ENCODE data around the gene VPS26B.
"Not testable (repeated sequence)": the region's sequence is repeated elsewhere in the genome, so short reads cannot be mapped to it uniquely, and the experiment has no call there.

VPS26B gene

DNA sequence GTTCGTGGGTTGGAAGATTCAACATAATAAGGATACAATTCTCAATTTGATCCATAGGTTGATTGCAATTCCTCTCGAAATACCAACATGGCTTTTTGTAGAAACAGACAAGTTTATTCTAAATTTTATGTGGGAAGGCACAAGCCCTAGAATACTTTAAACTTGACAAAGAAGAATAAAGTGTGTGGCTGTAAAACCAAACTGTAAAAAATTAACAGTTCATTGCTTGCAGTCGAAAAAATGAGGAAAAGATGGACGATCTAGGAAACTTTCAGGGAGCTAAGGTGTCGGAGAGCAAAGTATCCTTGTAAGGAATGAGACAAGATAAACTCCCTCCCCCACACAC, 50.7 kb downstream of the VPS26B start:
- peak overlapping the region; percentile 97 for H3K4me3 ChIP-seq (ENCODE audit: low read length)
- no peak for DNase-seq (ENCODE audit: low read depth, low spot score)

DNA sequence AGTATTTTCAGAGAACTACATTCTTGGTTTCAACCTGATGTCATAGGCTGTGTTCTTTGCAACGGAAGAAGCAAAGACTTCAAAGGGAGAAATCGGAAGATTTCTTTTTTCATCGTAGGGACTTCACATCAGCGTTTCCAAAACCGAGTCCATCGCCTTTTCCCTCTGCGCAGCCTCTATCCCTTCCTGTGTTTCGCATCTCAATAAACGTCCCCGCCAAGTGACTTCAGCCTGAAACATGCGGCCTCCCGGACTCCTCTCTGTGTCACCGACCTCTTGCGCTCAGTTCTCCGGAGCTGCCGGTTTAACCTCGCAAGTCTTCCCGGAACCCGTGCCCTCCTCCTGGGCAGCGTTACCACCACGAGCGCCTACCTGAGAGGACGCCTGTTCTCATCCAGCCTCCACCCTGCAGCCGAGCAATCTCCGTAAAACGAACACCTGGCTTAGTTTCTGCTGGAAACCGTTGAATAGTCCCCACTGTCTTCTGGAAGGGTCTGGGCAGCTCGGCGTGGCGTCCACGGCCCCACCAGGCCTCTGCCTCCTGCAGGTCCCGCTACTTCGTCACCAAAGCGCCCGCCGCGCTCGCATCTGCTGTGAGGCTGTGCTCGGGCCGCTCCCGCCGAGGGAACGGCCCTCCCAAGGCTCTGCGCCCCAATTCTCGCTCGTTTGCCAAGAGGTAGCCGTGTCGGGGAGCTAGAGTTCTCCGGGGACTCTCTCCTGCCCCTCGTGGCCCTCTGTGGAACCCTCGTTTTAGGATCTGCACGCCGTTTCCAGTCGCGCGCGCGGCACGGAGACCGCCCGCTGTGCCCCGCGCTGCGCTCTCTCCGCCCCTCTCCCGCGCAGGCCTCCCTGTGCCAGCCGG, 51.3 kb downstream of the VPS26B start, which contains the start of gene GLB1L3:
Gene GLB1L3, plus strand, starts transcription at position 846 of the 862 bp plus-strand sequence. CDS start 362 bp downstream, outside the sequence.
- peak; percentile 86 for DNase-seq (ENCODE audit: low read depth, low spot score)
- H3K4me3 ChIP-seq (ENCODE audit: low read length), result peak within 1 kb of the TSS; percentile 97

DNA sequence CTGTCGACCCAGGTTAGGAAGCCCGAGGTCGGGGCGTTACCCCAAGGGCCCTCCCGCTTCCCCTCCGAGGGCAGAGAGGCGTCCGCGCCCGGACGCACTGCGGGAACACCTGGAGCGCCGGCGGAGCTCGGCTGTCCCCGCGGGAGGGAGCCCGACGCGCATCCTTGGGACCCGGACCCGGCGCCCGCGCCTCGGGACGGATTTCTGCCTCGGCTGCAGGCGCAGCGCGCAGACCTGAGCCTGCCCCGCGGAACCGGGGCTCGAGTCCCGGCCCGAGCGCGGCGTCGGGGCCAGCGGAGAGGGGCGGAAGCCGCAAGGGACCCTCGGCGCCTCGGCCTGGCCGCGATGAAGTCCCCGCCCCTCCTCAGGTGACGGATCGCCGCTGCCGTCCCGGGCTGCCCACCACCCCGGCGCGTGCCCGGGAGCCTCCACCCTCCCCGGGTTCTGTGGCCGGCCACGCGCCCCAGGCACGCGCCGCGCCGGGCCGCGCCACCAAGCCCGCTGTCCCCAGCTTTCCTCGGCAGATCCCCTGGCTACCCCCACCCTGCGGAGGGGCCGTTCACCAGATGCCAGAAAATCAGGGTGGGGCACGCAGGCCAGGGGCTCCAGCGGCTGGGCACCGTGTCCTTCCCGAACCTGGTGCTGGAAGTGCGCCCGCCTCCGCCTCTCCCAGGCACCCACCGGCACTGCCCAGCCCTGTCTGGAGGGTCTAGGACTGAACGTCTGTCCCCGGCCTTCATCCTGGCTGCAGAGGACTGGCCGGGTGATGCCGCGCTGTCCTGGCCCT, 52.1 kb downstream of the VPS26B start:
- peak overlapping the region; percentile 97 for H3K4me3 ChIP-seq (ENCODE audit: low read length)
- DNase-seq (ENCODE audit: low read depth, low spot score), result no peak

DNA sequence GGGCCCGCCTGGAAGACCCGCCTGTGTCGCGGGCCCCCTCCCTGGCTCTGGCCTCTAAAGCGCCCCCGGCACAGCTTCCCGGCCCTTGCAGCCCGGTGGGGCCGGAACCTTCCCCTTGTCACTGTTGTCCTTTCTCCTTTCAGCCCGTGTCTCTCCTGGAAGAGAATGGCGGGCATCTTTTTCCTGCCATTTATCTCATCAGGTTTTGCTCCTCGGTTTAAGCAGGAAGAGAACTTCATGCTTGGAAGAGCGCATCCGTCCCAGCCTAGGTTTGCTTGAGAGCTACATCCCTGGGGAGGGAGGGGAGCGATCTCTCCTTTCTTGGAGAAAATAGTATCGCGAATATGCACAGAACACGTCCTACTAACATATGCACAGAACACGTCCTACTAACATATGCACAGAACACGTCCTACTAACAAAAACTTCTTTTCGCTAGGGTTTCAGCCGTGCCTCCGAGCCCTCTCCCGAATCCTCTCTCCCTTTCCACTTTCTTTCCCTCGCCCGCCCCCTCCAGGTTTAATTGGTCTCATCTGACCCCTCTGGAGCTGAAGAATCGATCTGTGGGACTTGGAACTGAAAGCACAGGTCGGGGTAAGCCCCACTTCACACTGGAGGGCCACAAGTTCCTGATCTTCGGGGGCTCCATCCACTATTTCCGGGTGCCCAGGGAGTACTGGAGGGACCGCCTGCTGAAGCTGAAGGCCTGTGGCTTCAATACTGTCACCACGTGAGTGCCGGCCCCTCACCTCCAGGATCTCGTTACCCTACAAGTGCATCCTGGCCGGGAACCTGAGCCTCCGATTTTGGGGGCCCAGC, 52.9 kb downstream of the VPS26B start:
- no peak for DNase-seq (ENCODE audit: low read depth, low spot score)
- H3K4me3 ChIP-seq (ENCODE audit: low read length), result peak overlapping the region; percentile 97

DNA sequence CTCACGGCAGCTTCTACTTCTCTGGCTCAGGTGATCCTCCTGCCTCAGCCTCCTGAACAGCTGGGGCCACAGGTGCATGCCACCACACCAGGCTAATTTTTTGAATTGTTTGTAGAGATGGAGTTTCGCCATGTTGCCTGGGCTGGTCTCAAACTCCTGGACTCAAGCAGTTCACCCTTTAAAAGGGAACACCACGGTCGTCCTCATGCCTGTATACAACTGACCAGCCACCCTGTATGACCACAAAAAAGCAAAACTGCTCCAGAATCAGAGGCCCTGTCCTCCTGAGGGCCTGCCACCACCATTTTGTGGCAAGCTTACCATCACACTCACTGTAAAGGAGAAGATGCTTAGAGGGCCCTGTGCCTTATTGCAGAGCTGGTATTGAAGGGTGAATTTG, 53.9 kb downstream of the VPS26B start:
- H3K4me3 ChIP-seq (ENCODE audit: low read length), result no peak overlapping the region
- no peak for DNase-seq (ENCODE audit: low read depth, low spot score)

DNA sequence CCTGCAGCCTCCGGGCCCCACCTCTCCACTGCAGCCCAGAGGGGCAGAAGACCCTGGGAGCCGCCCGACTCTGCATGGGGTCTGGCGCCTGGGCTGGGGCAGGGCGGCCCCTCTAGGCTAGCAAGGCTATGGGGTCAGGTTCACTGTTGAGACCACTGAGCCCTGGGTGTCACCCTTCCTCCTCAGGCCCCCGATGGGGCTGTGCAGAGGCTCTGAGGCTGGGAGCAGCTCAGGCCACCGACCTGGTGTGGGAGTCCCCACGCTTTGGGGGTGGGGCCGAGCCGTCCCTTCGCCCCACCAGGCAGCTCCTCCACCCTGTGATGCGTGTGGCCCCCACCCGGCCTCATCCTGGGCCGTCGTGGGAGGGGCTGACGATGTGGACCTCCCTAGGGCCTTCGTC, 57.2 kb downstream of the VPS26B start:
- not testable (repeated sequence) for DNase-seq (ENCODE audit: low read depth, low spot score); H3K4me3 ChIP-seq (ENCODE audit: low read length)

DNA sequence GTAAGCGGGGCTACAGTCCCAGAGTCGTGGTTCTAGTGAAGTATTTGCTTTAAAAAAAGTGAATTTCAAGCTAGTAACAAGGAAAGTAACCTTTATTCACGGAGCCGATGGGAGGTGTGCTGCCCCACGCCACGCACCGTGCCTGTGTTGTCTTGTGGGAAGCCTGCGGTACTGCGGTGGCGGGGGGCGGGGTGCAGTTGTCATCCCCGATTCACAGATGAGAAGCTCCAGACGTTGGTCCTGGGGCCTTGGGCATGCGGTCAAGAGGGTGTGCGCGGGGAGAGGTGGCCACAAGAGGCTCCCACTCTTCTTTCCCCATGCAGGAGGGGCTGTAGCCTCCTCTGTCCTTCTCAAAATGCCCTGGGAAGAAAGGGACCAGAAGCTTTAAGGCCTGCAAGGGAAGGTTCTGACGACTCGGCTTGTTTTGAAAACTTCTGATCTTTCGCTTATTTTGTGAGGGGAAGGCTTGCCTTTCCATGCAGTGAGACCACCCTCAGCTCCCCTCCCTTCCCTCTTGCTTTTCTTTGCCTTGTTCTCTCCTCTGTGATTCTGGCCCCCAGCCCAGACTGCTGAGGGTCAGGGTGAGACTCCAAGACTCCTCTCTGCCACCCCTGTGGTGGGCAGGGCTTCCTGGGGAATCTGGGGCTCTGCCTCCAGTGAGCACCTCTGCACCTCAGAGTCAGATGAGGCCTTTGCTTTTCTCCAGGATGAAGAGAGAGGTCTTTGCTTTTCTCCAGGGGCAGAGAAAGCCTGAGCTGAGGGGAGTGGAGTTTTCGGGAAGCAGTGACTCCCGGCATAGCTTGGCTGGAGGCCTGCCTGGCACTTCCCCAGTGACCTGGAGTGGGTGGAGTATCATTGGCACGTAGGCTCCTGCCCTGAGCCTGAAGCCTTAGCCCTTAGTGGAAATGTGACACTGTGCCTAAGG, 57.9 kb downstream of the VPS26B start:
- no peak for DNase-seq (ENCODE audit: low read depth, low spot score)
- H3K4me3 ChIP-seq (ENCODE audit: low read length), result no peak overlapping the region

DNA sequence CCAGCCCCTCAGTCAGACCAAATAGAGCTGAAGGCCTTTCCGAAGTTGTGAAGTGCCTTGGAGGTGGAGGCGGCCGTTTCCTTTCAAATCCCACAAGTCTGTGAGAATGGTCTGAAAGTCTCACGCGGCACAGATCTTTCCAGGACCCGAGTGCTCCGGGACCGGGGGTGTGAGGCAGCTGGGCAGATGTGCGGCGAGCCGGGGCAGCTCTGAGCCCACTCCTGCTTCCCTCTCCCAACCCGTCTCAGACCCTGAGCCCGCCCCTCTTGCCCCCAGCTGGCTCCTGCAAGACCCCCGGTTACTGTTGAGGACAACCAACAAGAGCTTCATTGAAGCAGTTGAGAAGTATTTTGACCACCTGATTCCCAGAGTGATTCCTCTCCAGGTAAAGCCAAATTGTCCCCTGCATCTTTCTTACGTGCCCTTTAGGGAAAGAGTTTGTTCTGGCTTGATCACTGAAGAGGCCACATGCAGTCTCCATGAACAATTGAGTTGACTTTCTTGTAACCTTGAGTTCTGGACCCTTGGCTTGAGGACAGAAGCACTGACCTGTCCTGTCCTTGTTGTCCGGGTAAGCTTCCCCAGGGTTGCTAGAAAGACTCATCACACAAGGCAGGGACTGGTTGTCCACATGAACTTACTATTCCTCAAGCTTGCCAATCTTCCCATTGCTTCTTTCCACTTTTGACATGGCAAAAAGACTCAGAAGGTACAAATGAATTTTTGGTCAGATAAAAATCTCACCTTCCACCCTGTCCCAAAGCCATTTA, 59.2 kb downstream of the VPS26B start:
- no peak overlapping the region for H3K4me3 ChIP-seq (ENCODE audit: low read length)
- DNase-seq (ENCODE audit: low read depth, low spot score), result no peak

DNA sequence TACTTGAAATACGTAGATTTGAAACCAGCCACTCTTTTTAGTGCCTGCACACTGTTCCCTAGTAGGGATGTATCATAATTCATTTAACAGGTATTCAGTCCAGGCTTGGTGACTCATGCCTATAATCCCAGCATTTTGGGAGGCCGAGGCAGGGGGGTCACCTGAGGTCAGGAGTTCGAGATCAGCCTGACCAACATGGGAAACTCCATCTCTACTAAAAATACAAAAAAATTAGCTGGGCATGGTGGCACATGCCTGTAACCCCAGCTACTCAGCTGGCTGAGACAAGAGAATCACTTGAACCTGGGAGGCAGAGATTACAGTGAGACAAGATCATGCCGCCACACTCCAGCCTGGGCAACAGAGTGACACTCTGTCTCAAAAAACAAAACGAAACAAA, 59.9 kb downstream of the VPS26B start:
- not testable (repeated sequence) for H3K4me3 ChIP-seq (ENCODE audit: low read length); DNase-seq (ENCODE audit: low read depth, low spot score)

DNA sequence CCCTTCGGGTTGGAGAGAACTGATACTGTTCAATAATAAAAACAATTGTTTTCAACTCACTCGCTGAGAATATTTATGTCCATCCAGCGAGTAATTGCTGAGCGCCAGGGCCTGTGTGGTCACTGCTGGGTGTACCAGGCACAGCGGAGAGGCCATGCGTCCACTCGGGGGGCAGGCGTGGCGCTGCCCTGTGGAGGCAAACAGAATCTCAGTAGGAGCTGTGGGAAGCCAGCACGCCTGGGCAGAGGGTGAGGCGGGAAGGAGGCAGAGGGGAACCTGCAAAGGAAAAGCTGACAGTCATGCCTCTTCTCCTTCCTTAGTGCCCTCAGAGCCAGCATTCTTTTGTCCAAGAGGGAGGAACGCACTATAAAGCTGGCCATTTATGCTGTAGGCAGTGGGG, 63.1 kb downstream of the VPS26B start:
- no peak for DNase-seq (ENCODE audit: low read depth, low spot score)
- H3K4me3 ChIP-seq (ENCODE audit: low read length), result no peak overlapping the region

DNA sequence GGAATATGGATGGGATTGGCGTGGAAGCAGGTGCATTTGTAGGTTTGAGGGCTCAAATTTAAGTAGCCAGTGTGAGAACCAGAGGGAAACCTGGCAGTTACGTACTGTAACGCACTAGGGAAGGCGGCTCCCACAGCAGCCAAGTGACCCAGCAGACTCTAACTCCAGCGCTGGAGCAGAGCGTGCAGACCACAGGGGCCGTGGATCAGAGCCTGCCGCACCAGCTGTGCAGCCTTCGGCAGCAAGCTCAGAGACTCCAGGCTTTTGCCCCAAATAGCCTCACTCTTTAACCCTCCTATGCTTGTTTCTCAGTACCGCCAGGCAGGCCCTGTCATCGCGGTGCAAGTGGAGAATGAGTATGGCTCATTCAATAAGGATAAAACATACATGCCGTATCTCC, 64.0 kb downstream of the VPS26B start:
- H3K4me3 ChIP-seq (ENCODE audit: low read length), result no peak overlapping the region
- no peak for DNase-seq (ENCODE audit: low read depth, low spot score)

DNA sequence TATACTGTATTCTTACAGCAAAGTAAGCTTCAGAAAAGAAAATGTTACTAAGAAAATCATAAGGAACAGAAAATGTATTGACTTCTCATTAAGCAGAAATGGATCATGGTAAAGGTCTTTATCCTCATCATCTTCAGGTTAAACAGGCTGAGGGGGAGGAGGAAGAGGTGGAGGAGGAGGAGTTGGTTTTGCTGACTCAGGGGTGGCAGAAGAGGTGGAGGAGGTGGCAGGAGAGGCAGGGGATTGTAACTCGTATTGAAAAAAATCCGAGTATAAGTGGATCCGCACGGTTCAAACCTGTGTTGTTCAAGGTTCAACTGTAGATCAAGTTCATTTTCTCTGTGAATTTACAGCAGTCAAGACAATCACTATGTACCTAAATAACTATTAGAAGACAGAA, 64.7 kb downstream of the VPS26B start:
- no peak for DNase-seq (ENCODE audit: low read depth, low spot score)
- no peak overlapping the region for H3K4me3 ChIP-seq (ENCODE audit: low read length)

DNA sequence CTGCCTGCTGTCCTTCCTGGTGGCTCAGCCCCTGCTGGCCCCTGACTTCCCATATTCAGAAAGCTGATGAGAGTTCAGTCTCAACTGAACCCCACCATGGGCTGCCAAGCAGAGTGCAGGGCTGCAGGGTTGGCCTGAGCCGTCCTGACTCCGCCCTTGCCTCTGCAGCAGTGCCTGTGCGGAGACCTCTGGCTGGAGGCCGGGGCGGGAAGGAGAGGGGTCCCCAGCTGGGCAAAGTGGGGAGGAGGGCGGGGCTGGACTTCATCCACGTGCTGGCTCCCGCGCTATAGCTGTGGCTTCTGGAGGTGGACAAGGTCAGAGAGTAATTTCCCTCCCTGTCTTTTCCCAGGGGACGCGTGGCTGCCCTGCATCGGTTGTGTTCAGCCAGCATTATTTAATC, 65.3 kb downstream of the VPS26B start:
- no peak overlapping the region for H3K4me3 ChIP-seq (ENCODE audit: low read length)
- no peak for DNase-seq (ENCODE audit: low read depth, low spot score)

DNA sequence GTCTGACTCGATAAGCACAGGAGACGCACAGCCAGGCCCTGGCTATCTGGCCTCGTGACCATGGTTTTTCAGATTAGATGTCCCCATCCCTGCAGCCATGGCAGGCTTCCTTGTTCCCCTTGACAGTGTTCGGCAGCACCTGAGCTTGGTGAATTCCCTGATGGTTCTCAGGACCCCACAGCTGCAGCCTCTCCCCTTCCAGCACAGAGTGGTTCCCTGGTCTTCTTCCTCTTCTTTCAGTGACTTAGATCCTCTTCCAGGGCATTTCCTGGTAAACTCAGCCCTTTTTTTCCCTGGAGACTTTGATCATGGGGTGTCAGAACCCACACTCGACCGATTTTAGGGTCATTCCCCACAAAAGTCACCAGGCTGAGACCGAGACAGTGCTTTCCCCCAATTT, 66.2 kb downstream of the VPS26B start:
- no peak for DNase-seq (ENCODE audit: low read depth, low spot score)

DNA sequence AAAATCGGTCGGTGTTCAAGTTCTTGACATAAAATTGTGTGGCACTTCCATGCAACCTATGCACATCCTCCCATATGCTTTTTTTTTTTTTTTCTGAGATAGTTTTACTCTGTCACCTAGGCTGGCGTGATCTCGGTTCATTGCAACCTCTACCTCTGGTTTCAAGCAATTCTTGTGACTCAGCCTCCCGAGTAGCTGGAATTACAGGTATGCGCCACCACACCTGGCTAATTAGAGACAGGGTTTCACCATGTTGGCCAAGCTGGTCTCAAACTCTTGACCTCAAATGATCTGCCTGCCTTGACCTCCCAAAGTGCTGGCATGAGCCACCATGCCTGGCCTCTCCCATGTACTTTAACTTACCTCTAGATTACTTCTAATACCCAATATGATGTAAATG, 66.7 kb downstream of the VPS26B start:
- no peak overlapping the region for H3K4me3 ChIP-seq (ENCODE audit: low read length)
- DNase-seq (ENCODE audit: low read depth, low spot score), result no peak

More for the DNA sequence above, 66.2 kb downstream of the VPS26B start:
- no peak overlapping the region for H3K4me3 ChIP-seq (ENCODE audit: low read length)

DNA sequence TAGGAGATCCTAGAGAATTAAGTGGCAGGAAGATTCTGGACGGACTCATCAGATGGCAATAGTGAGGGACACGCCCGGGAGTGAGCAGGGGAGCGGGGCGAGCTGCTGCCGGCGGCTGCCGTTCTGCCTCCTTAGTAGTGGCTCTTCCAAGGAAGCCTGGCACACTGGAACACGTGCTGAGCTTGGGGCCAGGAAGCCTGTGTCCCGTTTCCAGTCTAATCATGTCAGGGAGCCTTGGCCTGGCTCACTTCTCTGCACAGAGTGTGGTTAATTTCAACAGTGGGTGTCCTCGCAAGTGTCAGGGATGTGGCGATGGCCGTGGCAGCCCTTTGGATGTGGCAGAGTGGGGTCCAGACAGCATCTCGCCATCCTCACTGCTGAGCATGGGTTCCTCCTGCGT, 68.2 kb downstream of the VPS26B start:
- no peak for DNase-seq (ENCODE audit: low read depth, low spot score)
- no peak overlapping the region for H3K4me3 ChIP-seq (ENCODE audit: low read length)

DNA sequence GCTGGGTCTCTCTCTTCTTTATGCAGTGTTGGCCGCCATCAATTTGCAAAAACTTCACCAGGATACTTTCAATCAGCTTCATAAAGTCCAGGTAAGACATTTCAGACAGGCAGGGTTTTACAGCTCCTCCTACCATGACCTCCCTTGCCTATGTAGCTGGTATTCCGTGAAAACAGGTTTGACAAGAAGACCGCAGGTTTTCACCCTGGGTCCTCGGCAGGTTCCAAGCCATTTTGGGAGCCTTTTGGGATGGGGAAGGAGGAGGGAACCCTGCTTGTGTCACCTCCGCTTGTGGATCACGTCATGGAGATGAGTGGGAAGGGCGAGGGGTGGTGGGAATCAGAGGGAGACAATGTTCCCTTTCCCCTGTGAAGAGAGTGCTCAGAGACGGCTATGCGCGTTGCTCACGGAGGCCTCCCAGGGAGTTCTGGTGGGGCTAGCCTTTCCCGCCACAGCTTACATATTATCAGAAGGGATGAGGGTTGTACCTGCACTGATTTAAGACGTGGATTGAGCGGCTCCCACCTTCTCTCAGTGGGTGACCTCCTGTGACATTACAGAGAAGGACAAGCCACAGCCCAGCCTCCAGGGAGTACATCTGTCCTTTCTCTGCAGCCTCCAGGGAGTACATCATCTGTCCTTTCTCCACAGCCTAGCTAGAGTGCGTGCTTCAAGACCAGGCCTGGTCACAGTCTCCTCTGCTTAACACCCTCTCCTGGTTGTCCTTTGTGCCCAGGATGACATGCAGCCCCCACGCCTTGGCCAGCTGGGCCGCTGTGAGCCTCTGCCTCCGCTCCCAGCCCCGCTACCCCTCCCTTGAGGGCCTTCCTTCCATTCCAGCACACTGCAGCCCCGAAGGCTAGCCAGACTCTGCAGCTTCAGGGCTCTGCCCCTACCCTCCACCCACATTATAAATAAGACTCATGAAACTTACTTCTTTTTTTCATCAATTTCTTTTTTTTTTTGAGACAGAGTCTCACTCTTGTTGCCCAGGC, 68.9 kb downstream of the VPS26B start:
- no peak for DNase-seq (ENCODE audit: low read depth, low spot score)
- H3K4me3 ChIP-seq (ENCODE audit: low read length), result no peak overlapping the region

Data from Jurkat, Clone E6-1 (cell line).